ENCODE results near the gene CALD1. TPM values are rescaled to one million over a fixed set of nuclear protein-coding genes. Genes with fewer than 3 reads are reported as not detected.

Gene CALD1
- total RNA-seq, 4 donors from 2014 or later: 162 to 401 (median 226) TPM

- 71 to 79% methylated on average over 5 of the region's 5 CpGs for WGBS, 2 donors (ENCODE audit: low coverage in 1 of 2)
- in situ Hi-C loops (cut with MboI; ENCODE audit: low pct_ligation_motif_present in 1 of 4, low pct_unique_long_range_greater_than_20kb in 1 of 4, low sequenced_read_pairs in 3 of 4): no loop called here
These were observed 123.8 kb downstream of the CALD1 start for GRCh38 chr7:134903073-134903790.

GRCh38 chr7:134905375-134905774 is 125.9 kb downstream of the CALD1 start:
- no peak for TF ChIP-seq EP300 (IDR thresholded peaks at IDR 0.05; ENCODE audit: low read depth)
- no peak for TF ChIP-seq CTCF (IDR thresholded peaks at IDR 0.05)
- TF ChIP-seq POLR2AphosphoS5 (IDR thresholded peaks at IDR 0.05): no peak
- no peak for TF ChIP-seq POLR2A (IDR thresholded peaks at IDR 0.05)
- Histone ChIP-seq H3K4me3 (no peak overlapping the region), H3K9me3 (no peaks in the 10 kb centered on the region), H3K4me1 (peaks cover 9 to 58% (median 26%) of the 10 kb centered on the region in 4 donors), H3K27me3 (no peaks in the 10 kb centered on the region), H3K36me3 (no peaks in the 10 kb centered on the region), H3K27ac (peak overlapping the region; percentile 52 to 78 (median 61))
- in situ Hi-C loops (cut with MboI; ENCODE audit: low pct_ligation_motif_present in 1 of 4, low pct_unique_long_range_greater_than_20kb in 1 of 4, low sequenced_read_pairs in 3 of 4) (no loop called here), intact Hi-C loops (cut with DNase I; ENCODE audit: low total_unique reads) (no loop called here)
- 40 to 46% methylated on average over 1 to 2 of the region's 2 CpGs for WGBS, 2 donors (ENCODE audit: low coverage in 1 of 2)
- peak; percentile 39 for DNase-seq

More at GRCh38 chr7:134903073-134903790, 123.8 kb downstream of the CALD1 start:
- peak overlapping the region; percentile 52 to 78 (median 61) for H3K27ac ChIP-seq
- H3K4me3 ChIP-seq: no peak overlapping the region
- no peaks in the 10 kb centered on the region for H3K27me3 ChIP-seq
- intact Hi-C loops (cut with DNase I; ENCODE audit: low total_unique reads): no loop called here
- no peak for DNase-seq
- H3K4me1 ChIP-seq: peaks cover 14 to 70% (median 30%) of the 10 kb centered on the region in 4 donors
- H3K36me3 ChIP-seq: no peaks in the 10 kb centered on the region
- H3K9me3 ChIP-seq: no peaks in the 10 kb centered on the region
- TF ChIP-seq POLR2A (IDR thresholded peaks at IDR 0.05): no peak
- TF ChIP-seq EP300 (IDR thresholded peaks at IDR 0.05; ENCODE audit: low read depth): peak; percentile 8

- WGBS, 2 donors (ENCODE audit: low coverage in 1 of 2): 83 to 91% methylated on average over 4 of the region's 4 CpGs
- in situ Hi-C loops (cut with MboI; ENCODE audit: low pct_ligation_motif_present in 1 of 4, low pct_unique_long_range_greater_than_20kb in 1 of 4, low sequenced_read_pairs in 3 of 4): no loop called here
- H3K4me3 ChIP-seq: no peak overlapping the region
- H3K27ac ChIP-seq: peak overlapping the region; percentile 52 to 78 (median 61)
- DNase-seq: no peak
- intact Hi-C loops (cut with DNase I; ENCODE audit: low total_unique reads): no loop called here
- no peak for TF ChIP-seq EP300 (IDR thresholded peaks at IDR 0.05; ENCODE audit: low read depth)
- TF ChIP-seq CTCF (IDR thresholded peaks at IDR 0.05): no peak
- TF ChIP-seq POLR2A (IDR thresholded peaks at IDR 0.05): no peak
- TF ChIP-seq POLR2AphosphoS5 (IDR thresholded peaks at IDR 0.05): no peak
- no peaks in the 10 kb centered on the region for H3K36me3 ChIP-seq
- H3K9me3 ChIP-seq: no peaks in the 10 kb centered on the region
- peaks cover 0 to 43% (median 20%) of the 10 kb centered on the region in 4 donors for H3K4me1 ChIP-seq
- H3K27me3 ChIP-seq: no peaks in the 10 kb centered on the region
These were observed 127.6 kb downstream of the CALD1 start for GRCh38 chr7:134907000-134907399.

- WGBS, 2 donors (ENCODE audit: low coverage in 1 of 2): 52 to 69% methylated on average over 5 to 6 of the region's 6 CpGs
- peak overlapping the region; percentile 52 to 78 (median 61) for H3K27ac ChIP-seq
- DNase-seq: no peak
These were observed 128.2 kb downstream of the CALD1 start for GRCh38 chr7:134907639-134908038.

More at GRCh38 chr7:134907639-134908038, 128.2 kb downstream of the CALD1 start:
- H3K9me3 ChIP-seq: no peaks in the 10 kb centered on the region
- peaks cover 0 to 37% (median 18%) of the 10 kb centered on the region in 4 donors for H3K4me1 ChIP-seq
- no peaks in the 10 kb centered on the region for H3K27me3 ChIP-seq
- TF ChIP-seq POLR2A (IDR thresholded peaks at IDR 0.05) (no peak), CTCF (IDR thresholded peaks at IDR 0.05) (no peak), EP300 (IDR thresholded peaks at IDR 0.05; ENCODE audit: low read depth) (no peak), POLR2AphosphoS5 (IDR thresholded peaks at IDR 0.05) (no peak)
- intact Hi-C loops (cut with DNase I; ENCODE audit: low total_unique reads): no loop called here
- no peak overlapping the region for H3K4me3 ChIP-seq
- H3K36me3 ChIP-seq: peaks cover 0 to under 1% (median 0%) of the 10 kb centered on the region in 4 donors
- in situ Hi-C loops (cut with MboI; ENCODE audit: low pct_ligation_motif_present in 1 of 4, low pct_unique_long_range_greater_than_20kb in 1 of 4, low sequenced_read_pairs in 3 of 4): no loop called here
